Measurements from ENCODE around the gene ATG9B. TPM values are rescaled to one million over a fixed set of nuclear protein-coding genes. Genes with fewer than 3 reads are reported as not detected.

Gene ATG9B
- total and polyA plus RNA-seq, 2 of the 13 experiments (the other 11 are each of a cell fraction or from before 2014, with no cell fraction given): 0.24 TPM; not detected in 1

DNA sequence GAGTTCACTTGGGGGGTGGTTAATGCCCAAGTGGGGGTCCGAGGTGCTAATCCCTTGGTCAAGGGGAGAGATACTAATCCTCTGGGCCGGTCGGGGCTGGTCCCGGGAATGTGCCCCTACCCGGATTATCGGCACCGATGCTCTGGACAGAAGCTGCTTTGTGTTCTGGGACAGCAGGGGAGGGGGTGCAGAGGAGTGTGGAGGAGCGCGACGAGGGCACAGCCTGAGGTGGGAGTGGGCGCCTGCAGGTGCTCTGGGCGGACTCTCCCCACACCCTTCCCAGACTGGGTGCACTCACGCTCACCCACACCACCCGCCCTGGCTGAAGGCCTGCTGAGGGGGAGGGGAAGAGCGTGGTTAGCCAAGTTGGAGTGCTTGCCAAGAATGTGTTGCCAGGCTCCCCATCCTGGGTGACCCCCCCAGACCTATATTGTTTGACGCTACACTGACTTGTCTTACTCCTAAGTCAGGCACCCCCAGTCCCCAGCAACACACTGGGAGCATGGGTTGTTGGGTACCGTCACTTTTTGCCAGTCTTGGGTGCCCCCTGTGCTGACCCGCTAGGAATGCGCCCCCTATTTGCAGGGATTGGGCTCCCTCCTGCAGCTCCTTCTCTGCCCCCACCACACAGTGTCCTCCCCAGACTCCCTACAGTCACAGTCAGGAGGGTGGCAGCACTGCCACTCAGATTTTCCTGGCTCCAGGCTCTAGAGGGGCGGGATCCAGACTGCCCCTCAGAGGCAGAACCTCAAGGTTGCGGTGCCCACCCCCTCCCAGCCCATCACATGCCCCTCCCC lies 36.3 kb upstream of the ATG9B start (continued):
- TF ChIP-seq, protein P1, sequence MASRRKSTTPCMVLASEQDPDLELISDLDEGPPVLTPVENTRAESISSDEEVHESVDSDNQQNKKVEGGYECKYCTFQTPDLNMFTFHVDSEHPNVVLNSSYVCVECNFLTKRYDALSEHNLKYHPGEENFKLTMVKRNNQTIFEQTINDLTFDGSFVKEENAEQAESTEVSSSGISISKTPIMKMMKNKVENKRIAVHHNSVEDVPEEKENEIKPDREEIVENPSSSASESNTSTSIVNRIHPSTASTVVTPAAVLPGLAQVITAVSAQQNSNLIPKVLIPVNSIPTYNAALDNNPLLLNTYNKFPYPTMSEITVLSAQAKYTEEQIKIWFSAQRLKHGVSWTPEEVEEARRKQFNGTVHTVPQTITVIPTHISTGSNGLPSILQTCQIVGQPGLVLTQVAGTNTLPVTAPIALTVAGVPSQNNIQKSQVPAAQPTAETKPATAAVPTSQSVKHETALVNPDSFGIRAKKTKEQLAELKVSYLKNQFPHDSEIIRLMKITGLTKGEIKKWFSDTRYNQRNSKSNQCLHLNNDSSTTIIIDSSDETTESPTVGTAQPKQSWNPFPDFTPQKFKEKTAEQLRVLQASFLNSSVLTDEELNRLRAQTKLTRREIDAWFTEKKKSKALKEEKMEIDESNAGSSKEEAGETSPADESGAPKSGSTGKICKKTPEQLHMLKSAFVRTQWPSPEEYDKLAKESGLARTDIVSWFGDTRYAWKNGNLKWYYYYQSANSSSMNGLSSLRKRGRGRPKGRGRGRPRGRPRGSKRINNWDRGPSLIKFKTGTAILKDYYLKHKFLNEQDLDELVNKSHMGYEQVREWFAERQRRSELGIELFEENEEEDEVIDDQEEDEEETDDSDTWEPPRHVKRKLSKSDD (CRISPR knock-in tag; IDR thresholded peaks at IDR 0.05; ENCODE audit: low read depth): 0 out of 2 replicates have a peak, but pooled peaks have one; percentile 14
- TF ChIP-seq, protein P2, sequence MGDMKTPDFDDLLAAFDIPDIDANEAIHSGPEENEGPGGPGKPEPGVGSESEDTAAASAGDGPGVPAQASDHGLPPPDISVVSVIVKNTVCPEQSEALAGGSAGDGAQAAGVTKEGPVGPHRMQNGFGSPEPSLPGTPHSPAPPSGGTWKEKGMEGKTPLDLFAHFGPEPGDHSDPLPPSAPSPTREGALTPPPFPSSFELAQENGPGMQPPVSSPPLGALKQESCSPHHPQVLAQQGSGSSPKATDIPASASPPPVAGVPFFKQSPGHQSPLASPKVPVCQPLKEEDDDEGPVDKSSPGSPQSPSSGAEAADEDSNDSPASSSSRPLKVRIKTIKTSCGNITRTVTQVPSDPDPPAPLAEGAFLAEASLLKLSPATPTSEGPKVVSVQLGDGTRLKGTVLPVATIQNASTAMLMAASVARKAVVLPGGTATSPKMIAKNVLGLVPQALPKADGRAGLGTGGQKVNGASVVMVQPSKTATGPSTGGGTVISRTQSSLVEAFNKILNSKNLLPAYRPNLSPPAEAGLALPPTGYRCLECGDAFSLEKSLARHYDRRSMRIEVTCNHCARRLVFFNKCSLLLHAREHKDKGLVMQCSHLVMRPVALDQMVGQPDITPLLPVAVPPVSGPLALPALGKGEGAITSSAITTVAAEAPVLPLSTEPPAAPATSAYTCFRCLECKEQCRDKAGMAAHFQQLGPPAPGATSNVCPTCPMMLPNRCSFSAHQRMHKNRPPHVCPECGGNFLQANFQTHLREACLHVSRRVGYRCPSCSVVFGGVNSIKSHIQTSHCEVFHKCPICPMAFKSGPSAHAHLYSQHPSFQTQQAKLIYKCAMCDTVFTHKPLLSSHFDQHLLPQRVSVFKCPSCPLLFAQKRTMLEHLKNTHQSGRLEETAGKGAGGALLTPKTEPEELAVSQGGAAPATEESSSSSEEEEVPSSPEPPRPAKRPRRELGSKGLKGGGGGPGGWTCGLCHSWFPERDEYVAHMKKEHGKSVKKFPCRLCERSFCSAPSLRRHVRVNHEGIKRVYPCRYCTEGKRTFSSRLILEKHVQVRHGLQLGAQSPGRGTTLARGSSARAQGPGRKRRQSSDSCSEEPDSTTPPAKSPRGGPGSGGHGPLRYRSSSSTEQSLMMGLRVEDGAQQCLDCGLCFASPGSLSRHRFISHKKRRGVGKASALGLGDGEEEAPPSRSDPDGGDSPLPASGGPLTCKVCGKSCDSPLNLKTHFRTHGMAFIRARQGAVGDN (CRISPR knock-in tag; IDR thresholded peaks at IDR 0.05): peak; percentile 30
- TF ChIP-seq, protein P3, sequence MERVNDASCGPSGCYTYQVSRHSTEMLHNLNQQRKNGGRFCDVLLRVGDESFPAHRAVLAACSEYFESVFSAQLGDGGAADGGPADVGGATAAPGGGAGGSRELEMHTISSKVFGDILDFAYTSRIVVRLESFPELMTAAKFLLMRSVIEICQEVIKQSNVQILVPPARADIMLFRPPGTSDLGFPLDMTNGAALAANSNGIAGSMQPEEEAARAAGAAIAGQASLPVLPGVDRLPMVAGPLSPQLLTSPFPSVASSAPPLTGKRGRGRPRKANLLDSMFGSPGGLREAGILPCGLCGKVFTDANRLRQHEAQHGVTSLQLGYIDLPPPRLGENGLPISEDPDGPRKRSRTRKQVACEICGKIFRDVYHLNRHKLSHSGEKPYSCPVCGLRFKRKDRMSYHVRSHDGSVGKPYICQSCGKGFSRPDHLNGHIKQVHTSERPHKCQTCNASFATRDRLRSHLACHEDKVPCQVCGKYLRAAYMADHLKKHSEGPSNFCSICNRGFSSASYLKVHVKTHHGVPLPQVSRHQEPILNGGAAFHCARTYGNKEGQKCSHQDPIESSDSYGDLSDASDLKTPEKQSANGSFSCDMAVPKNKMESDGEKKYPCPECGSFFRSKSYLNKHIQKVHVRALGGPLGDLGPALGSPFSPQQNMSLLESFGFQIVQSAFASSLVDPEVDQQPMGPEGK (CRISPR knock-in tag; IDR thresholded peaks at IDR 0.05): peak; percentile 47; the same call in 1 of the 2 replicates
- TF ChIP-seq ZNF260 (CRISPR knock-in tag; IDR thresholded peaks at IDR 0.05; ENCODE audit: borderline replicate concordance, low read depth): no peak
- 0 out of 2 replicates have a peak, but pooled peaks have one; percentile 20 for TF ChIP-seq ZBTB14 (CRISPR knock-in tag; IDR thresholded peaks at IDR 0.05)
- TF ChIP-seq, protein P4, sequence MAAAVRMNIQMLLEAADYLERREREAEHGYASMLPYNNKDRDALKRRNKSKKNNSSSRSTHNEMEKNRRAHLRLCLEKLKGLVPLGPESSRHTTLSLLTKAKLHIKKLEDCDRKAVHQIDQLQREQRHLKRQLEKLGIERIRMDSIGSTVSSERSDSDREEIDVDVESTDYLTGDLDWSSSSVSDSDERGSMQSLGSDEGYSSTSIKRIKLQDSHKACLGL (CRISPR knock-in tag; IDR thresholded peaks at IDR 0.05): no peak
- no peak for TF ChIP-seq SNRNP70 (IDR thresholded peaks at IDR 0.05; ENCODE audit: low read depth, low read length)
- peak; percentile 51; the same call in 1 of the 2 replicates for TF ChIP-seq ZNF740 (CRISPR knock-in tag; IDR thresholded peaks at IDR 0.05)
- peak; percentile 21; the same call in 1 of the 2 replicates for TF ChIP-seq MAX (IDR thresholded peaks at IDR 0.05)
- TF ChIP-seq AGO2 (optimal IDR thresholded peaks at IDR 0.05; ENCODE audit: low read depth, low read length): peak; percentile 36
- peak; percentile 73; the same call in 1 of the 2 replicates for TF ChIP-seq ZNF616 (CRISPR knock-in tag; IDR thresholded peaks at IDR 0.05; ENCODE audit: low read depth)
- peak; percentile 16; the same call in 1 of the 2 replicates for TF ChIP-seq ZFY (CRISPR knock-in tag; IDR thresholded peaks at IDR 0.05)
- TF ChIP-seq RBFOX2 (IDR thresholded peaks at IDR 0.05; ENCODE audit: low read depth, low read length): 0 out of 2 replicates have a peak, but pooled peaks have one; percentile 25
- TF ChIP-seq ZNF501 (CRISPR knock-in tag; IDR thresholded peaks at IDR 0.05): 0 out of 2 replicates have a peak, but pooled peaks have one; percentile 7
- TF ChIP-seq ZBTB7A (CRISPR knock-in tag; IDR thresholded peaks at IDR 0.05): 0 out of 2 replicates have a peak, but pooled peaks have one; percentile 18
- no peak for TF ChIP-seq PCBP2 (optimal IDR thresholded peaks at IDR 0.05; ENCODE audit: low read depth, low read length, poor library complexity, severe bottlenecking)
